GM21367 (cell line): ENCODE results near the gene MAB21L4.

Experiments used
- ATAC-seq: cut with Tn5 transposase; IDR thresholded peaks from one replicate; pipeline ENCODE4 v1.9.1; 2021; ENCODE audit not compliant: unreplicated experiment

MAB21L4 gene

GRCh38 chr2:240884745-240885144 is 11.2 kb downstream of the MAB21L4 start:
- no peak for ATAC-seq

GRCh38 chr2:240884221-240884620 is 11.7 kb downstream of the MAB21L4 start:
- ATAC-seq = no peak

DNA sequence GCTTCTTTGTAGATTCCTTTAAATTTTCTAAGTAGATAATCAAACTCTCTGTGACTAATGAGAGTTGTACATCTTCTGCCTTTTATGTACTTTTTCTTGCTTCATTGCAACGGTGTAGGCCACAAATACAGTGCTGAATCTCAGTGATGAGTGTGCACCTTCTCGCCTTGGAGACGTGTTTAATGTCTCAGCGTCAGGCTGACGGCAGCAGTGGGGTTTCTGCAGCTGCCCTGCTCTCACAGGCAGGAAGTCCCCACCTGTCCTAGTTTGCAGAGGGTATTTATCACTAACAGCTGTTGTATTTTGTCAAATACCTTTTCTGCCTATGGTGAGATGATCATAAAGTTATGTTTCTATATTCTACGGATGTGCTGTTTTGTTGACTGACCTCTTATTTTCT is 14.0 kb downstream of the MAB21L4 start:
- no peak for ATAC-seq

- ATAC-seq = no peak
Measured at GRCh38 chr2:240879105-240879504, 16.9 kb downstream of the MAB21L4 start.

DNA sequence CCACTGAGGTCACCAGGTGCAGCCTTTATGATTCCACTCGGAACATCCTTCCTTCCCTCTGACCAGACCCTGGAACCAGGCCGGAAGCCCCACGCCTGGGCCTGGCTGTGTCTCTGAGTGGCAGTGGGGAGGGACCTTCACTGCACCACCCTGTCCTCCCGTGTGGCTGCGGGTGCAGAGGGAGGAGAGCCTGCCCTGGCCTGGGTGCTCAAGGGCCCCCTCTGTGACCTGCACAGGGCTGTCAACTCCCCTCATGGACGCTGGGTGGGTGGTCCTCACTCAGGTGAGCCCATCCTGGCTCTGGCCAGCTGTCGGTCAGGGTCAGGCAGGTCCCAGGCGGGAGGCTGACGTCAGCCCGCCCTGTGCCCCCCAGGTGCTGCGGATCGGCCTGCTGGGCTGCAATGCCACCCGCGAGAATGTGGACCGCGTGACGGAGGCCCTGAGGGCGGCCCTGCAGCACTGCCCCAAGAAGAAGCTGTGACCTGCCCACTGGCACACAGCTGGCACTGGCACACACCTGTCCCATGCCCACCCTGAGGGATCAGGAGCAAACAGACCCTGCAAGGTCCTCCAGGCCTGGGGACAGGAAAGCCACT is 17.5 kb downstream of the MAB21L4 start:
- ATAC-seq = no peak

- ATAC-seq = no peak
Measured at GRCh38 chr2:240877460-240878340, 18.3 kb downstream of the MAB21L4 start.

DNA sequence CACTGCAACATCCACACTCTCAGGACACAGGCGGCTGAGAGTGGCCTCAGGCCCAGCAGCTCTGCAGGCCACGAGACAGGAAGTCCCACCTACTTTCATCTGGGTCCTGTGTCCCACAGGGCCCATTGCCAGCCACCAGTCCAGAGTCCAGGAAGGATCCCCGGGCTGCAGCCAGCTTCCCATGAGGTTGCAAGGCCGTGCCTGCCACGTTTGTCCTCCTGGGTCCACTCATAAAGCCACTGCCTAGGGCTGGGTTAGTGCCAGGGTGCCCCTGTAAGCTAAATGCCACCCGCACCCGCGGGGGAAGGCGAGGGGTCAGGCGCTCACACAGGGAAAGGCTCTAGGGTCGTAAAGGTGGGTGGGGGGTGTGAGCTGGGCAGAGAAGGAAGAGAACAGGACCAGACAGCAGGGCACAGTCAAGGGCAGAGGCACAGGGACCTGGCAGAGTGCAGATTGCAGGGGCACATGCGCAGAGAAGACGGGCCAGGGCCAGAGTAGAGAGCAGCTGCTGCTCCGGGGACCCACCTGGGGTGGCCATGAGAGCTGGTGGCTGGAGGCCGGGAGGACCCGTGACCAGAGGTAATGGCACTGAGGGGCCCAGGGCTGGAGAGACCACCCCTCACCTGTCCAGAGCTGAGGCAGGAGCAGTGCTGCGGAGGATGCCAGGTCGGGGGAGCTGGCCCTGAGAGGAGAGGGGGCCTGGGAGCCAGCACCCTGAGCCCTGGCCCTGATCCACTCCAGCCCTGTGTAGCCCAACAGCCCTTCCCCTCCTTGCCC is 19.3 kb downstream of the MAB21L4 start:
- no peak for ATAC-seq

DNA sequence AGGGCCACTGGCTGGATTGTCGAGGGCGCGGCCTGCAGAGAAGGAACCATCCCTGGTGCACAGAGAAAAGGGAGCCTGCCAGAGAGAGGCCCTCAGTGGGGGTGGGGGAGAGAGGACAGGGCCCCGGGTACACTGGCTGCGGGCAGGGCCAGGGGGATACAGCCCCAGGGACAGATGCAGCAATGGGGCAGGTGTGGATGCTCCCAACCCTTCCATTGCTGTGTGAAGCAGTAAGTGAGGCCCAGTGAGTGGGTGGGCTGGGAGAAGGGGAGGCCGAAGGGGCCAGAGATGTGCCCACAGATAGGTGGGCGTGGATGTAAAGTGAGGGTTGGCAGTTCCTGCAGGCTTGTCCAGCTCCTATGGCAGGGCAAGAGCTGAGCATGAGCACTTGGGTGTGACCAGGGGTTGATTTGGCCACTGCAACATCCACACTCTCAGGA is 19.9 kb downstream of the MAB21L4 start:
- no peak for ATAC-seq

DNA sequence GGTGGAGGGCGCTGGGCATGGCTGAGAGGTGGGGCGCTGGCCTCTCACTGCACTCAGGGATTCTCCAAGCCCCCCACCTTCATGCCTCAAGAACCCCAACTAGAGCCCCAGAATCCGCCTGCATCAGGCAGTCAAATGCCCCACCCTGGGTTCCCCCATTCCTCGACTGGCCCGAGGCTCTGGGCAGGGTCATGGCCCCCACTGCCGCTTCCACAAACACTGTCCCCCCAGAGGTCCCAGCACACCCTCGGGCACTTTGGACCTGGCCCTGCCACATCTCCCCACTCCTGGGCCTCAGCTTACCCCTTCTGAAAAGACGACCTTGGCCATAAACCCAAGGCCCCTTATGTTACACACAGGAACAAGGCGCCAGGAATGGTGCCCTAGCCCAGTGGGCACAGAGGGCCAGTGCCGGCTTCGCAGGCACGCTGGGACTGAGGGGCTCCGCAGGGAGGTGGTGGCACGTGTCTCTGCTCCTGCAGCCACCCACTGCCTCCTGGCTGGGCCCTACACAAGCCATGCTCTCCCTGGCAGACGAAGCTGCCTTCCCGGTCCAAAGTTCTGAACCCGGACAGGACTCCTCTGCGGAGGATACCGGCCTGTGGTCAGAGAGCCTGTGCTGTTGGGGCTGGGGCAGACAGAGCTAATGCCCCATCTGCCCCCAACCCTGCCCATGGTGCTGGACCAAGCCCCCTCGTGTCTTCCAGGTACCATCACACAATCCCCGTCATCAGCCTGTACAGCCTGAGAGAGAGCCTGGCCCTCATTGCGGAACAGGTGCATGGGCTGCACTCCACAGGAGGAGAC is 20.5 kb downstream of the MAB21L4 start:
- ATAC-seq = no peak

DNA sequence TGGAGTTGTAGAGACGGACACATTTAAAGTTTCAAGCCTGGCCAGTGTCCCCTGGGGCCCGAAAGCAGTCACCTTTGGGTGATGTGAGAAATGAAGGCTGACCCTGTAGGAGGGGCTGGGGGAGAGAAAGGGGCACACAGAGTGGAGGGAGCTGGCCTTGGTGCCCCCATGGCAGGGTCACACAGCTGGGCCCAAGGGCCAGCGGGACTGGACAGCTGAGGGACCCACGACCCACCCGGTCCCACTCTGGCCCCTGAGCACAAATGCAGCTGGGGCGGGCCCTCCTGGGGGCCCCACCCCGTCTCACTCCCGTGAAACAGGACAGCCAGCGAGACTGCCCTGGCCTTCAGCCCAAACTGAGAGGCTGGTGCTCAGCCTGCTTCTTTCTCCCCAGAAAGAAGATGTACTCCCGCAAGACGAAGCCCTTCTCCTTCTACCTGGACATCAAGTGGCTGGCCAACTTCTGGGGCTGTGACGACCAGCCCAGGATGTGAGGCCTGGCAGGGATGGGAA is 21.2 kb downstream of the MAB21L4 start:
- ATAC-seq = no peak

DNA sequence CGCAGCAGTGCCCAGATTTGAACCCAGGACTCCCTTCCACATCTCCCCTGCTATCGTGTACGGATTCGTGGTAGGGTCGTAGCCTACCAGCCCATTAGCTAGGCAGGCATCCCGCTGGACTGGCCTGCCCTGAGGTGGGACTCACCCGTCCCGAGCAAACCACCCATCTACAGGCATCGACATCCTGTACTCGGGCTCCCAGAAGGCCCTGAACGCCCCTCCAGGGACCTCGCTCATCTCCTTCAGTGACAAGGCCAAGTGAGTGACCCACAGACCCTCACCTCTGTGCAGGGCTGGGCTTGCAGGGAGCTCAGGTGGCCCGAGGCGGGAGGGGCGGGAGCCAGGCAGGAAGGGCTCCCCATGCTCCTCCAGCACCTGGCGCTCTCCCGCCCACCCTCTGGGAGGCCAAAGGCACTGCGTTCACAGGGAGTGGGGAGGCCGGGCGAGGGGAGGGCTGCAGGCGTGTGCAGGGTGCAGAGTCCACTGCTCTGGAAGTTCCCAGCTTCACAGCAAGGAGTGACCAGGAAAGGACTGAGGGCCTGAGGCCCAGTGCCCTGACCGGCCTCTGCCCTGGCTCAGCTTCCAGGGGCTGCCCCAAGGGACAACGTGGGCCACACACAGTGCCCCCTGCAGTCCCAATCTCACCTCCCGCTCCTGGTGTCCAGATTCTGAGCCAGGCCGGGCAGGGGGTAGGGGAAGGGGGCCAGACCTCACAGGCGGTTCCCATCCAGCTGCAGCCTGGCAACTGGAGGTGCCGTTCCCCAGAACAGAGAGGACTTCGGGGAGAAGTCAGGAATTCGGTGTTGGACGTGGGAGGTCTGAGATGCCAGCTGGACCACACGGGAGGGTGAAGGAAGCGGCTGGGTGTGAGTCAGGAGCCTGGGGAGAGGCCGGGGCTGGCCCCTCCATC is 21.9 kb downstream of the MAB21L4 start:
- no peak for ATAC-seq

GRCh38 chr2:240873098-240873788 is 22.7 kb downstream of the MAB21L4 start:
- ATAC-seq = no peak

DNA sequence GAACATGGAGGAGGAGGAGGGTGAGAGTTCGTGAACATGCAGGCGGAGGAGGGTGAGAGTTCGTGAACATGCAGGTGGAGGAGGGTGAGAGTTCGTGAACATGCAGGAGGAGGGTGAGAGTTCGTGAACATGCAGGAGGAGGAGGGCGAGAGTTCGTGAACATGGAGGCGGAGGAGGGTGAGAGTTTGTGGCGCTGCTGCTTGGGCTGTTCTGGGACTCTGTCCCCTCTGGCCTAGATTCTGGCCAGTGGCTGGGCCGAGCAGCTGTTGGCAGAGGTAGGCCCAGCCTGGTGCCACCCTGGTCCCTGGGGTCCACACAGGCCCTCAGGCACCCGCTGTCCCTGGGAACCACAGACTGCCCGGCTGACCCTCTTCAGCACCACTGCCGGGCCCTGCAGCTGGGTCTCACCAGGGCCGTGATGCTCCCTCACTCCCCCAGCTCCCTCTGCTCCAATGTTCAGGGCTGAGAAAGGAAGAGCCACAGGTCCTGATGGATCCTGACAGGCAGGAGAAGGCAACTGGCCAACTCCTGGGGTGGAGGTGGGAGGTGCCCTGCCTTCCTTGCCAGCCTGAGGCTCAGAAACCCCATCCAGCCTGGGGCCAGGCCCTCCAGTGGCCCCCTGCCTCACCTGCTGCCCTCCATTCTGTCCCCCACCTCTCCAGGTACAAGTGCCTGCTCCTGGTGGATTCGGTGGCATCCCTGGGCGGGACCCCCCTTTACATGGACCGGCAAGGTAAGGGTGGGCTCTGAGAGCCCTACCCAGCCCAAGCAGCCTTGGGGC is 23.4 kb downstream of the MAB21L4 start:
- no peak for ATAC-seq

GRCh38 chr2:240871071-240871958 is 24.6 kb downstream of the MAB21L4 start:
- ATAC-seq = no peak

DNA sequence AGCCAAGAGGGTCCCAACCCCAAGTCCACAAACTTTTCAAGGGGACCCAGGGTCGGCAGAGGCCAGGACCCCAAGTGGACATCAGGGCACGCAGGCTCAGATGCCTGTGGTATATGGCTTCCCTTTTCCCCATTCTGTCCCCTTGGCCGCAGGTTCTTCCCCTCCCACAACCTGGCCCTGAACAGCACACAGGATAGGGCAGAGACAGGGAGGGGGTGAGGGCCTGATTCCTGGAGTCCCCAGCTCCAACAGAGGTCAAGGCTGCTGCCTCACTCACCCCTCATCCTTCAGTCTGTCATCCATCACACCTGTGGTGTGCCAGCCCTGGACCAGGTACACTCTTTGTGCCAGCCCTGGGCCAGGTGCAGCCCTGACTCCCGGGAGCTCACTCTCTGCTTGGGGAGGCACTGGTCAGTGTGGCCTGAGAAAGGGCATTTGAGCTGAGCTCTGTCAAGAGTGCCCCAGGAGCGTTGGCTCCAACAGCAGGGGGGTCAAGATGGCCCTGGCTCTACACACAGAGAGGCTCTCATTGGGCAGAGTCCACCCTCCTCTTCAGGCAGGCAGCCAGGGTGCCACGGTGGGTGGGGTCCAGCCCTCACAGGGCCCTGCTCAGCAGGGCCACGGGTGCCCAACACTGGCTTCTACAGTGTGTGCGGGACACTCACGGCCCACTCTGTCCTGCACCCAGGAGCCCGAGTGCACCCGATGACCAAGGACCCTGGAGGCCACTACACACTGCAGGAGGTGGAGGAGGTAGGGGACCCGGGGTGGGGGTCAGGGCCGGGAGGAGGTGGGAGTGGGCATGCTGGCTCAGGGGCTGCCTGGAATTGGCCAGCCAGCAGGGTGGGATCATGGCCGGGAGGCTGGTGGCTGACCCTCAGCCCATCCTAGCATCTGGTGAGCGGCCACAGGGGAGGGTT is 25.7 kb downstream of the MAB21L4 start:
- ATAC-seq = no peak
